Ammon's horn (tissue), 1 donor: Measurements from ENCODE around the gene AGA.

Experiments
- DNase-seq: peaks from one replicate; pipeline ENCODE4 v3.0.0-alpha.2; 2016; ENCODE audit warnings: low spot score

AGA gene

GRCh38 chr4:177386278-177386815 is 55.9 kb downstream of the AGA start:
- no peak for DNase-seq

- DNase-seq: no peak
Measured at GRCh38 chr4:177385576-177386277, 56.5 kb downstream of the AGA start.

DNA sequence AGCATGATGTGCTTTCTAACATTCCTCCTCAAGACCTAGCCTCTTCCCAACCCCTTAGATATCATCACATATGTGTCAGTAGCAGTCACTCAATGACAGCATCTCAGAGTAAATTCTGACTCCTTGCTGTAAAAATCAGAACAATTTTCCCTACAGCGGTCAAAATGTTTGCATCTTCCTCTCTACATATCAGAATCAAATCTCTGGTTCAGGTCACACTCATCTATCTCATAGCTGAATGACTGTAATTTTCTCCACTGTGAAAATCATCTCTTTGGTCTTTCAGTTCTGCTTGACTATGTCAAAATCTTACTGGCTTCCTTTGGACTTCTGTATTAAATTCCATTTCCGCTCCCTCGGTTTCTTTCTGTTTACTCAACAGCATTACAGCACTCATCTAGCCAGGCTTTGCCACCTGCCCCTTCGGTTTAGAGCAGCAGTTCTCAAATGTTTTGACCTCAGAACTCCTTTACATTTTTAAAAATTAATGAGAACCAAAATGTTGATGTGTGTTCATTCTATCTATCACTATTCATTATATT is 57.3 kb downstream of the AGA start:
- DNase-seq: no peak

DNA sequence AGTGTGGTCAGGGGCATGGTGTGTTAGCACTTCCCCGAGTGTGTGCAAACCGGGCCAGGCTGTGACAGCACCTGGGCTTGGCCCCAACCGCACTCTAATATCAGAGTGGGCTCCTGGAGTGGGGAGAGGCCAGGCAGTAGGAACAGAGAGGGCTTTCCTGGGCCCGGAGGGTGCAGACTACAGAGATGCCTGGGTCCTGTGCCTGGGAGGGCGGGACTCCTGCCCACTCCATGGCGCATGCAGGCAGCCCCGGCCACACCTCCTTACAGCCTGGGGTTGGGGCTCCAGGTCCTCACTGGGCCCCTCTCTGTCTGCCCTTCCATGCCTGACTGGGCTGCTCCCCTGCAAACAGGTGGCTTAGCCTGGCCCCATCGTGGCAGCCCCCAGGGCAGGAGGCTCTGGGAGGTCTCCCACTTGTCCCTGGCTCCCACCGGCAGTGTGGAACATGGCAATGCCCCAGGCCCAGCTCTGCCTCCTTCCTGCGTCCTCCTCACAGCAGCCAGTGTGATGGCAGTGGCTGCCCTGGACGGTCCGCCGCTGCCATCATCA is 60.4 kb downstream of the AGA start:
- DNase-seq: no peak
